ENCODE data around the gene BLOC1S3.

The BLOC1S3 gene

DNA sequence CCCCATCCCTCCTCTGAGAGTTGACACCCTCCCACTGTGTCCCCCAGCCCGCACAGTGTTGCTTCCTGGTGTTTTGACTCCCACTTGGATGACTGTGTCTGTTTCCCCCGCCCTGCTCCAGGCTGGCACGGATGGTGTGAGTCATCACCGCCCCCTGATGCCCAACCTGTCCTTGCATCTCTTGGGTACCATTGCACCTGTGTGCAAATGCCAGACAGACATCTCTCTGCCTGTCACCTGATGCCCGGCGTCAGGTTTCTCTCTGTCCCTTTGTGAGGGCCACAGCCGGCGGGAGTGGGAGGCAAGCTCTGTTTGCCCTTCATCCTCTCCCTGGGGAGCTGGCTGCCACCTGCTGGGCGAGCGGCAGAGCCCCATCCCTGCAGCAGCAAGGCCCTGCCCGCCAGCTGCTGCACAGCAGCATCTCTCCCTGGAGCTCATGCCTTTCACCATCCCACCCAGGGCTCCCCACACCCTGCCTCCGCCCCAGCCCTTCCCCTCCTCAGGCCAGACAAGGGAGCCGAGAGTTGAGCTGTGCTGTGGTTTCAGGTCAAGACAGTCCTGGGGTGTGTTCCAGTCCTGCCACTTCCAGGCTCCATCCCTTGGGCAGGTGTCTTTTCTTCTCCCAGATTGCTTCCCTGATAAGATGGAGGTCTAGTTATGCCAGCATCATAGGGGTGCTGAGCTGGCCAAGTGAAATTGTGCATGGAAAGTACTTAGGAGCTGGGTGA lies 47.5 kb upstream of the BLOC1S3 start:
- H3F3A ChIP-seq (ENCODE audit: control insufficient read depth, insufficient read depth), result peaks cover 14% of the 10 kb centered on the region
- peaks cover 86% of the 10 kb centered on the region for H3K79me2 ChIP-seq (ENCODE audit: control insufficient read depth, low read length)
- no peaks in the 10 kb centered on the region for H3K9me3 ChIP-seq (ENCODE audit: control insufficient read depth, insufficient read depth, low read length)
- H3K36me3 ChIP-seq (ENCODE audit: control insufficient read depth, low read length), result no peaks in the 10 kb centered on the region
- TF ChIP-seq, protein P1, sequence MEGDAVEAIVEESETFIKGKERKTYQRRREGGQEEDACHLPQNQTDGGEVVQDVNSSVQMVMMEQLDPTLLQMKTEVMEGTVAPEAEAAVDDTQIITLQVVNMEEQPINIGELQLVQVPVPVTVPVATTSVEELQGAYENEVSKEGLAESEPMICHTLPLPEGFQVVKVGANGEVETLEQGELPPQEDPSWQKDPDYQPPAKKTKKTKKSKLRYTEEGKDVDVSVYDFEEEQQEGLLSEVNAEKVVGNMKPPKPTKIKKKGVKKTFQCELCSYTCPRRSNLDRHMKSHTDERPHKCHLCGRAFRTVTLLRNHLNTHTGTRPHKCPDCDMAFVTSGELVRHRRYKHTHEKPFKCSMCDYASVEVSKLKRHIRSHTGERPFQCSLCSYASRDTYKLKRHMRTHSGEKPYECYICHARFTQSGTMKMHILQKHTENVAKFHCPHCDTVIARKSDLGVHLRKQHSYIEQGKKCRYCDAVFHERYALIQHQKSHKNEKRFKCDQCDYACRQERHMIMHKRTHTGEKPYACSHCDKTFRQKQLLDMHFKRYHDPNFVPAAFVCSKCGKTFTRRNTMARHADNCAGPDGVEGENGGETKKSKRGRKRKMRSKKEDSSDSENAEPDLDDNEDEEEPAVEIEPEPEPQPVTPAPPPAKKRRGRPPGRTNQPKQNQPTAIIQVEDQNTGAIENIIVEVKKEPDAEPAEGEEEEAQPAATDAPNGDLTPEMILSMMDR (IDR thresholded peaks at IDR 0.05; ENCODE audit: low read depth, low read length, poor library complexity, severe bottlenecking), result peak; percentile 64
- TF ChIP-seq EZH2phosphoT487 (IDR thresholded peaks at IDR 0.05; ENCODE audit: borderline replicate concordance, low read length), result no peak
- no peaks in the 10 kb centered on the region for H3K27me3 ChIP-seq (ENCODE audit: control insufficient read depth, low read length)
- peaks cover 46% of the 10 kb centered on the region for H3K4me1 ChIP-seq (ENCODE audit: control insufficient read depth, low read length)
- no peaks in the 10 kb centered on the region for H3K9me2 ChIP-seq (replicated peaks; ENCODE audit: control insufficient read depth, low read length)
- H3K4me3 ChIP-seq (ENCODE audit: low read length), result no peak overlapping the region
- no peak overlapping the region for H3K27ac ChIP-seq (ENCODE audit: low read depth, low read length)
- 0 out of 2 replicates have a peak overlapping the region, but pooled peaks have one; percentile 1 for H3K4me2 ChIP-seq (ENCODE audit: low read length)
- H4K20me1 ChIP-seq (ENCODE audit: control insufficient read depth, insufficient read depth, low read depth, low read length), result peaks cover 8% of the 10 kb centered on the region; the same call in 1 of the 2 replicates

DNA sequence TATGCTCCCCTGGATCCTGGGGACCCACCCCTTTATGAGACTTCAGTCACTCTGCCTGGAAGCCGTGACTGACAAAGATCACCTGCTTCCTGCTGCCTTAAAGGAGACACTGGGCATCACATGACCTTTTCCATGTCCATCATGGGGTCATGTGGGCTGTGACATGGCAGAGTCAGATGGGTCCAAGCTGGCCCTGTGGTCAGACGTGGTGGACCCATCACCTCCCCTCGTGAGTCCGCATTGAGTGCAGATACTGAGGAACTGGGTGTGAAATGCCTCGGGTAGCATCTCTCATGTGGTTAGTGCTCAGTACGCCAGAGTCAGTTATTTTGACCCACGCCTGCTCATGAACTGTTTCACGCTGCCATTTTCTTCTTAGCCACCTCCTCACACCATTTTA lies 44.9 kb upstream of the BLOC1S3 start:
- Histone ChIP-seq H3K4me2 (ENCODE audit: low read length) (peak overlapping the region; percentile 68), H3K79me2 (ENCODE audit: control insufficient read depth, low read length) (peaks cover 89% of the 10 kb centered on the region), H3K4me1 (ENCODE audit: control insufficient read depth, low read length) (peaks cover 68% of the 10 kb centered on the region), H4K20me1 (ENCODE audit: control insufficient read depth, insufficient read depth, low read depth, low read length) (no peaks in the 10 kb centered on the region), H3K27me3 (ENCODE audit: control insufficient read depth, low read length) (no peaks in the 10 kb centered on the region), H3K9me3 (ENCODE audit: control insufficient read depth, insufficient read depth, low read length) (no peaks in the 10 kb centered on the region), H3K36me3 (ENCODE audit: control insufficient read depth, low read length) (peaks cover 10% of the 10 kb centered on the region), H3F3A (ENCODE audit: control insufficient read depth, insufficient read depth) (peaks cover 10% of the 10 kb centered on the region), H3K27ac (ENCODE audit: low read depth, low read length) (peak overlapping the region; percentile 82), H3K9me2 (replicated peaks; ENCODE audit: control insufficient read depth, low read length) (no peaks in the 10 kb centered on the region), H3K4me3 (ENCODE audit: low read length) (peak overlapping the region; percentile 48)
- no peak for TF ChIP-seq EZH2phosphoT487 (IDR thresholded peaks at IDR 0.05; ENCODE audit: borderline replicate concordance, low read length)
- TF ChIP-seq, protein P1 (IDR thresholded peaks at IDR 0.05; ENCODE audit: low read depth, low read length, poor library complexity, severe bottlenecking), result no peak

DNA sequence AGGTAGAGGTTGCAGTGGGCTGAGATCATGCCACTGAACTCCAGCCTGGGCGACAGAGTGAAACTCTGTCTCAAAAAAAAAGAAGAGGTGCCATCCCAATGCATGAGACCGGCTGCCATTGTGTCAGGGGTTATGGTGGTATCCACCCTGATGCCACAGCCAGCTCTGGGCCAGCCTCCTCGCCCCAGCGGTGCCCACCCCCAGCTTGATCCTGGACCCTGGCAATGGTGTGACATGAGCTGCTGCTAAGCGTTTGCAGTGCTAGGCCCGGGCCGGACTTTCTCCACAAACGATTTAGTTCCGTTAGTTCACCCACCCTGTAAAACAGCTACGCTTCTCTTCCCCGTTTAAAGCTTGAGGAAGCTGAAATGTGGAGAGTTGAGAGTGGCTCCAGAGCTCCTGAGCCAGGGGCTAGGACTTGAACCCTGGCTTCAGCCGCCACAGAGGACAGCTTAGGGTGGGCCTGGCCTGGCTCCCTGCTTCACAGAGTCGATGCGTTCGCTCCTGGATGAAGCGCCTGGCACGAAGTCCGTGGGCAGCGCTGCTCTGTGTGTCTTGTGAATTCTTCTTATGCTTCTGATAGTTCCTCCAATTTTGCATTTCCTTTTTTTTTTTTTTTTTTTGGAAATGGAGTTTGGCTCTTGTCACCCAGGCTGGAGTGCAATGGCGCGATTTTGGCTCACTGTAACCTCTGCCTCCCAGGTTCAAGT lies 43.3 kb upstream of the BLOC1S3 start:
- peaks cover 82% of the 10 kb centered on the region for H3K79me2 ChIP-seq (ENCODE audit: control insufficient read depth, low read length)

More for the DNA sequence above, 43.3 kb upstream of the BLOC1S3 start:
- Histone ChIP-seq H3K4me2 (ENCODE audit: low read length) (peak overlapping the region; percentile 68), H3K27me3 (ENCODE audit: control insufficient read depth, low read length) (no peaks in the 10 kb centered on the region), H3K4me3 (ENCODE audit: low read length) (peak overlapping the region; percentile 48), H3K9me2 (replicated peaks; ENCODE audit: control insufficient read depth, low read length) (no peaks in the 10 kb centered on the region), H3K36me3 (ENCODE audit: control insufficient read depth, low read length) (peaks cover 10% of the 10 kb centered on the region), H3K9me3 (ENCODE audit: control insufficient read depth, insufficient read depth, low read length) (no peaks in the 10 kb centered on the region), H4K20me1 (ENCODE audit: control insufficient read depth, insufficient read depth, low read depth, low read length) (no peaks in the 10 kb centered on the region), H3K4me1 (ENCODE audit: control insufficient read depth, low read length) (peaks cover 63% of the 10 kb centered on the region), H3K27ac (ENCODE audit: low read depth, low read length) (peak overlapping the region; percentile 82), H3F3A (ENCODE audit: control insufficient read depth, insufficient read depth) (peaks cover 10% of the 10 kb centered on the region)
- TF ChIP-seq, protein P1 (IDR thresholded peaks at IDR 0.05; ENCODE audit: low read depth, low read length, poor library complexity, severe bottlenecking), result no peak
- no peak for TF ChIP-seq EZH2phosphoT487 (IDR thresholded peaks at IDR 0.05; ENCODE audit: borderline replicate concordance, low read length)

Data from DOHH2 (cell line).